ENCODE data around the gene RAB1B.

- TF ChIP-seq SIN3A (IDR thresholded peaks at IDR 0.05; ENCODE audit: borderline replicate concordance, insufficient read depth, low read length) = no peak
- TF ChIP-seq POLR2AphosphoS5 (IDR thresholded peaks at IDR 0.05; ENCODE audit: low read depth, low read length) = no peak
- TF ChIP-seq, protein P1, sequence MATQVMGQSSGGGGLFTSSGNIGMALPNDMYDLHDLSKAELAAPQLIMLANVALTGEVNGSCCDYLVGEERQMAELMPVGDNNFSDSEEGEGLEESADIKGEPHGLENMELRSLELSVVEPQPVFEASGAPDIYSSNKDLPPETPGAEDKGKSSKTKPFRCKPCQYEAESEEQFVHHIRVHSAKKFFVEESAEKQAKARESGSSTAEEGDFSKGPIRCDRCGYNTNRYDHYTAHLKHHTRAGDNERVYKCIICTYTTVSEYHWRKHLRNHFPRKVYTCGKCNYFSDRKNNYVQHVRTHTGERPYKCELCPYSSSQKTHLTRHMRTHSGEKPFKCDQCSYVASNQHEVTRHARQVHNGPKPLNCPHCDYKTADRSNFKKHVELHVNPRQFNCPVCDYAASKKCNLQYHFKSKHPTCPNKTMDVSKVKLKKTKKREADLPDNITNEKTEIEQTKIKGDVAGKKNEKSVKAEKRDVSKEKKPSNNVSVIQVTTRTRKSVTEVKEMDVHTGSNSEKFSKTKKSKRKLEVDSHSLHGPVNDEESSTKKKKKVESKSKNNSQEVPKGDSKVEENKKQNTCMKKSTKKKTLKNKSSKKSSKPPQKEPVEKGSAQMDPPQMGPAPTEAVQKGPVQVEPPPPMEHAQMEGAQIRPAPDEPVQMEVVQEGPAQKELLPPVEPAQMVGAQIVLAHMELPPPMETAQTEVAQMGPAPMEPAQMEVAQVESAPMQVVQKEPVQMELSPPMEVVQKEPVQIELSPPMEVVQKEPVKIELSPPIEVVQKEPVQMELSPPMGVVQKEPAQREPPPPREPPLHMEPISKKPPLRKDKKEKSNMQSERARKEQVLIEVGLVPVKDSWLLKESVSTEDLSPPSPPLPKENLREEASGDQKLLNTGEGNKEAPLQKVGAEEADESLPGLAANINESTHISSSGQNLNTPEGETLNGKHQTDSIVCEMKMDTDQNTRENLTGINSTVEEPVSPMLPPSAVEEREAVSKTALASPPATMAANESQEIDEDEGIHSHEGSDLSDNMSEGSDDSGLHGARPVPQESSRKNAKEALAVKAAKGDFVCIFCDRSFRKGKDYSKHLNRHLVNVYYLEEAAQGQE (IDR thresholded peaks at IDR 0.05; ENCODE audit: insufficient read depth in 1 of 2, low read depth in 2 of 2, low read length in 2 of 2) = no peak
Measured at GRCh38 chr11:66261578-66261977, 6.9 kb upstream of the RAB1B start.
